Measurements from ENCODE around the gene TIMM44.

The TIMM44 gene, protein sequence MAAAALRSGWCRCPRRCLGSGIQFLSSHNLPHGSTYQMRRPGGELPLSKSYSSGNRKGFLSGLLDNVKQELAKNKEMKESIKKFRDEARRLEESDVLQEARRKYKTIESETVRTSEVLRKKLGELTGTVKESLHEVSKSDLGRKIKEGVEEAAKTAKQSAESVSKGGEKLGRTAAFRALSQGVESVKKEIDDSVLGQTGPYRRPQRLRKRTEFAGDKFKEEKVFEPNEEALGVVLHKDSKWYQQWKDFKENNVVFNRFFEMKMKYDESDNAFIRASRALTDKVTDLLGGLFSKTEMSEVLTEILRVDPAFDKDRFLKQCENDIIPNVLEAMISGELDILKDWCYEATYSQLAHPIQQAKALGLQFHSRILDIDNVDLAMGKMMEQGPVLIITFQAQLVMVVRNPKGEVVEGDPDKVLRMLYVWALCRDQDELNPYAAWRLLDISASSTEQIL

DNA sequence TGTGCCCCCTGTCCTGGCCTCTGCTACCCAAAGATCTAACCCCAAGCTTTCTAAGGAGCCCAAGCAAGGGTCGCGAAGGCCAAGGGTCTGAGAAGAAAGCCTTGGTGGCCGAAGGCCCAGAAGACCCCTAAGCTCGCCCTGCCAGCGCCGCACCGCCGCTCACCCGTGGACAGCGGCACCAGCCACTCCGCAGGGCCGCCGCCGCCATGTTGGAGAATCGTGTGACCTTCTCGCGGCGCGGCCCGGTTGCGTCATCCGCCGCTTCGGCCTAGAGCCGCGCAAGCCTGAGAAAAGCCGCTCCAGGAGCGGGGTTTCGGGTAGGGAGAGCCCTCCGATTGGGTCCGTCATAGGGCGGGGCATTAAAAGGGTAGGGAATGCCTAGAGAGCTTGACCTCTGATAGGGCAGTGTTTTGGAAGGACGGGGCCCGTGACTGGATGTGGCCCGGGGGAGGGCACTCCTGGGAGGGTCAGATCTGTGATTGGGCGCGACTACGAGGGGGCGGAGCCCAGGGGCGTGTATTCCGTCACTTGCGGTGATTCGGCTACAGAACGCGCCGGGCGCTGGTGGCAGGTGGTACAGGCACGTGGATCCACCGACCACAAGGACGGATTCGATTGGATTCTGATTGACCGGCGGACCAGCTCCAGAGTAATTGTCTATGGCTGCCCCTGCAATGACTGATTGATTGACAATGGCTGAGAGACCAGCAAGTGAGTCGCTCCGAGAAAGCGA lies at the start of gene TIMM44:
Gene TIMM44 (minus strand): TSS at position 223 of the 733 bp plus-strand sequence. CDS start 15 bp downstream, at position 208.
- peak; percentile 99 for DNase-seq

DNA sequence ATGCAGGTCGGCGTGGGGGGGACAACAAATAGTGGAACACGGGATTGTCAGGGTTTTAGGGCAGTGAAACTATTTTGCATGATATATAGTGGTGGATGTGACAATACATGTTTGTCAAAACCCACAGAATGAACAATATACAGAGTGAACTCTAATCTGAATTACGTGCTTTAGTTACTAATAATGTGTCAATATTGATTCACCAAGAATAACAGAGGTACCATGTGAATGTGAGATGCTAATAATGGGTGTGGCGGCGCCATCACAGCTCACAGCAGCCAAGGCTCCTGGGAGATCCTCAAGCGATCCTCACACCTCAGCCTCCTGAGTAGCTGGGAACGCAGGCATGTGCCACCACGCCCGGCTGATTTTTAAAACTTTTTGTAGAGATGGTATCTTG lies 49.1 kb upstream of the TIMM44 start:
- DNase-seq = no peak

DNA sequence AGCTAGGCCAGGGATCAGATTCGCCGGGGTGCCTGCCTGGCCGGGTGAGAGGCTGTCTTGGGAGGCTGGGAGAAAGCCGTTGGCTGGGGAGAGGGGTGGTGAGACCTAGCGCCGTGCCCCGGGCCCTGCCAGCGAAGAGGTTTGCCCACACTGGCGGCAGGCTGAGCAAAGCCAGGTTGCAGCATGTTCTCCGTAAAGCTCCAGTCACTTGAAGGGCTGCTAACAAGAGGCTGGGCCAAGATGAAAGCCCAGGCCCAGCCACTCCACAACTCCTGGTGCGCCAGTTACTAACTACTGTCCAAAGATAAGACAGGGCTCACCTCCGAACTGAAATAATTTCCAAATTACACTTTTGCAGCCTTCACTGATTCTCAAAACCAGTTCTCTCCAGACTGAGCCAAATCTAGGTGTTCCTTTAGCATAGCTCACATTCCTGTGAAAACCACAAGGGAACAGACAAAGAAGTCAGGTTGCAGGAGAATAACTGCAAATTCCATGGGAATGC lies 45.7 kb upstream of the TIMM44 start:
- DNase-seq = no peak

DNA sequence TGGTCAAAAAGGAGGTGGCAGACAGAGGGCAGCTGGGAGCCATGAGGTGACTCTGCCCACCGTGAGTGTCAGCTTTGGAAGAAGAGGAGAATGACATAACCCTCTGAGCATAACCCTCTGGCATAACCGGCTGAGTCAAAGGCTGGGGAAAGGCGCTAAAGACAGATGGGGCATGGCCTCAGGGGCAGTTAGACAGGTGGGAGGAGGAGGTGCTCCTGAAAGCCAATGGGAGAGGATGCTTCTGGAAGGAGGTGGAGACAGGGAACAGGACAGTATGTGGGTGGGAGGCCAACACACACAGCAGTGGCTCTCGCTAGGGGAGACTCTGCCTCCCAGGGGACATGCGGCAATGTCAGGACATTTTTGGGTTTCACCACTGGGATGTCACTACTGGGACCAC lies 44.8 kb upstream of the TIMM44 start:
- no peak for DNase-seq

DNA sequence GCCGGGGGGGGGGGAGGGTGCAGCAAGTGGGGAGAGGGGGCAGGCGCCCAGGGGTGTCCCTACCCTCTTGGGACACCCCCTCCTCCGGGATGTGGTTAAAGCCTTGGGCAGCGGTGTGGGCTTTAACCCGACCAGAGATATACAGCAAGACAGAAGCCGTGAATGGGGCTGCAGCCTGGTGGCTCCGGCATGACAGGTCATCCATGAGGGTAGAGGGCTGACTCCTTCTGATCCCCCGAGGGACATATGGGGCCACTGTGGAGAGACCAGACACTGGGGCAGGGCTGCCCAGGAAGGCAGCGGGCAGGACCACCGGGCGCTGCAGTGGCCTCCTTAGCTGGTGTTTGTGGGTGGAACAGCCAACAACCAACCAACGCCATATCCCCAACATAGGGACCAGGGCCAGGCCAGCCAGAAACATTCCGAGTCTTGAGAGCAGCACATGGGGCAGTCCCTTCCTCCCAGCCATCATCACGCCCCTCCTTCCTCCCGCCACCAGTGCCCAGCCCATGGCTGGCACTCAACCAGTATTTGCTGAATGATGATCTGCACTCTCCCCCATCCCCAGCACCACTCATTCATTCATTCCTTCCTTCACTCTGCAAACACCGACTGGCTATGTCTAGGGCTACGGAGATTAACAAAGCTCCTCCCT lies 43.8 kb upstream of the TIMM44 start:
- DNase-seq = no peak

DNA sequence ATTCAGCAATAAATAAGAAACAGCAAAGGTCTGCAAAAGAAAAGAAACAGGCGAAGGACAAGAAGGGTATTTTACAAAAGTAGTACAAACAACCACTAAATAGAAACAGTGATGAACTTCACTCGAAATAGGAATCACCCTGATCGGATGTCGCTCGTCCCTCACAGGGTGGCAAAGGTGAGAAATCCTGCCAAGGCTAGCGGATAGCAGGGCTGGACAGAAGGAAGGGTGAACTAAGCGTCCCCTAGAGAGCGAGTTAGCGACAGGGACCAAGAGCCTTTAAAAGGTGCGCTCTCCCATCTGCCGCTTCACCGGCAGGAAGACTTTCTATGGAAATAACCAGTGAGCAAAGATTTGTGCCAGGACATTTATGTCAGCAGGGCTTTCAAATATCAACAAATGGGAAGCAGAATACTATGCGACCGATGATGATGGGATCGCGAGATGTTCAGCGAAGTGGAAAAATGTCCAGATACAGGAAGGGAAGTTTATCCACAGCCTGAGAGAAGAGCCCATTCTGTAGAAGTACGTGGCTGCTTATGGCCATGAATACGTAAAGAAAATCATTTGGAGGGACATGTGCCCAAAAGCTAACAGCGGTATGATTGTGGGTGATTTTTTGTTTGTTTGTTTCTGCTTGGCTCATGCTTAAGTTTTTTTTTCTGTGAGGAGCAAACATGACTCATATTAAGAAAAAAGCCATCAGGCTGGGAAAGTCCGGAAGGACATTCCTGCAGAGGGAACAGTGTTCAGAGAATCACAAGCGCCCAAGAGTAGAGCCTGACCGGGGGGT lies 43.1 kb upstream of the TIMM44 start:
- DNase-seq = no peak

DNA sequence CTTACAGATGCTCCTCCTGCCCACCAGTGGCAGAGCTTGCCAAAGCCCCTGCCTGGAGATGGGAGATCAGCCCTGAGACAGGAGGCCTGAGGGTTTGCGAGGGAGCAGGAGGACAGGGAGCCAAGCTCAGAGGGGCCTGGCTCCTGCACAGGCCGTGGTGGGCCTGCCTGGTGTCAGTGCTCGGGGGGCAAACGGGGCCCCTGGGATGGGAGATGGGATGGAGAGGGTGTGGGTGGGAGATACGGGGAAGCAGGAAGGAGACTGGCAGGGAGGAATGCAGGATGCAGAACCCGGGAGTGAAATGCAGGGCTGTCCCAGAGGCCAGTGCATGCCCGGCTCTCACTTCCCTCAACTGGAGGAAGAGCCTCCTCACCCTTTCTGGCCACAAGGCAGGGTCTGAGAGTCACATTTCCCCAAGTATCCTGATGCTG lies 42.0 kb upstream of the TIMM44 start:
- no peak for DNase-seq

DNA sequence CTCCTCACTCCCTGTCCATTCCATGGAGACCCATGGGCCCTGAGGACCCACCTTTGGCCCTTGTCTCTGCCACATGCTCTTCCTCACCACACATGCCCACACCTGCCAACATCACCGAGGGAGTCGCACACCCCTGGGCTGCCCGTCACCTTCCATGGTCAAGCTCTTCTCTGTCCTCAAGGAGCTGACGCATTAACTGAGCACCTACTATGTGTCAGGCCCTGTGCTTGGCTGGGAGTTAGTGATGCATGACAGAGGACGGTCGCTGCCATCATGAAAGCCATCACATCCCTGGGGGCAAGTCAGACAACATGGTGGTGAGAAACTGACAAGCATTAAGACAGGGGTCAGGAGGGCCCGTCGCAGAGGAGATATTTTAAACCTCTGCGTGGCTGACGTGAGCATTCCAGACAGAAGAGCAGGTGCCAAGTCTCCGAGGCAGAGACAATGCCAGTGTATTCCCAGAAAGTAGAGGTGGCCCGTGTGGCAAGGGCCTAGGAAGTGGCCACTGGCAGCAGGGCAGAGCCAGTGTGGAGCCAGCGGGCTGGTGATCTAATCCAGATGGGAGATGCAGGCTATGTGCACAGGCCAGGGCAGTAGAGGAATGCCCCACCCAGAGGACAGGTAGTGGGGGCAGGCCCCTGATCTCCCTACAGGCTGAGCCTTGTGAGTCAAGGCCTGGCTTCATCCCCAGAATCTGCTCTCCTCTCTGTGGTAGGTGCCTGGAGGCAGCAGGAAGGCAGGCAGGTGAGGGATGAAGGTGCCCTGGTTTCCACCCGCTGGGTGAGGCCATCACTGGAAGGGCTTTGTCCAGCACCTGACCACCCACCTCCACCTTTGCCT lies 40.8 kb upstream of the TIMM44 start:
- no peak for DNase-seq

DNA sequence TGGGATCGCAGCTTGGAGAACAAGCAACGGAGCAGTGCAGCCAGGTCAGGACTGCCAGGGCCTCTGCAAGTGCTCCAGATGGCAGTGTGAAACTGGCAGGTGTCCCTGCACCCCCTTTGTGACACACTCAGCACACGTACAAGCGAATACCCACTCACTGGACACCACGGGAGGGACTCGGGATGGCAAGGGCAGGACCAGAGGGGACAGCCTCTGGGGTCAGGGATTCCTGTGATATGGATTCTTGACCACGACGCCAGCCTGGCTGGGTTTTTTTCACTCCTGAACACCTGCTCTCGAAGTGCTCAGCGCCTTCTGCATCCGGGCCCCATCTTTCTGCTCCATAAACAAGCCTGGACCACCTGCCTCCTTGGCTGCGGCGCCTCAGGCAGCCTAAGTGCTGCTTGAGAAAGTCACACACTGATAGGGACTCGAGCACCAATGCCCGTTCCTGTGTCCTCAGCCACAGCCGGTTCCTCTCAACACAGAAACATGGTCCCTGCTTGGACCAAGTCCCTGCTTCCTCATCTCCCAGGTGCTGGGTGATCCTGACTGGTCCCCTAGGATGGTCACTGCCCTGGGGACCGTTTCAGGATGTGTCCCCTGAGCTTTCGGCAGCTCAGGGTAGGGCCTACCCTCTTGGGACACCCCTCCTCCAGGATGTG lies 40.0 kb upstream of the TIMM44 start:
- DNase-seq = no peak

DNA sequence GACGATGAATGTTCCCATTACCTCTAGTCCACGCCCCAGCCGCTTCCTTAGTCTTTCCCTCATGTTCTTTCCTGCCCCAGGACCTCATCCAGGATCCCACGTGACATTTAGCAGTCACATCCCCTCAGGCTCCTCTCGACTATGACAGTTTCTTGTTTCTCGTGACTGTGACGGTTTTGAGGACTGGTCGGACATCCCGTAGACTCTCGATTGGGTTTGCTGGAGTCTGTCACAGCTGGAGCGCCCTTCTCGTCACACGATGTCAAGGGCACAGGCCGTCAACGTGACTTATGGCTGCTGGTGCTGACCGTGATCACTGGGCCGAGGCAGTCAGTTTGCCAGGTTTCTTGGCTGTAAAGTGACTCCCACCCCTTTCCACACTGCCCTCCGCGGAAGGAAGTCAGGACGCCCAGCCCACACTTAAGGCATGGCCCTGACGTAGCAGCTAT lies 39.2 kb upstream of the TIMM44 start:
- no peak for DNase-seq

DNA sequence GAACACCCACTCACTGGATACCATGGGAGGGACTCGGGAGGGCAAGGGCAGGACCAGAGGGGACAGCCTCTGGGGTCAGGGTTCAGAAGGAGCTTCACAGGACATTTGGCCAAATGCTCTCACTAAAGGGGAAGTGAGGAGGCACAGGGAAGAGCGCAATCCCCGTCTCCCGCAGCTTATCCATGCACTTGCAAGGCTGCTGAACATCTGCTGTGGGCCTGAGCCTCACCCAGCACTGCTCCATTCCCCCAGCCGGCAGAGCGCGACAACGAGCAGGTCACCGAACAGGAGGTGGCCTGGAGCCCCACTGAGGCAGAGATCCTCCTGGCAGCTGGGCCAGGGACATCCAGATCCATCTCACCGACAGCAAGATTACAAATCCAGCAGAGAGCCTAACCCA lies 38.6 kb upstream of the TIMM44 start:
- DNase-seq = no peak

DNA sequence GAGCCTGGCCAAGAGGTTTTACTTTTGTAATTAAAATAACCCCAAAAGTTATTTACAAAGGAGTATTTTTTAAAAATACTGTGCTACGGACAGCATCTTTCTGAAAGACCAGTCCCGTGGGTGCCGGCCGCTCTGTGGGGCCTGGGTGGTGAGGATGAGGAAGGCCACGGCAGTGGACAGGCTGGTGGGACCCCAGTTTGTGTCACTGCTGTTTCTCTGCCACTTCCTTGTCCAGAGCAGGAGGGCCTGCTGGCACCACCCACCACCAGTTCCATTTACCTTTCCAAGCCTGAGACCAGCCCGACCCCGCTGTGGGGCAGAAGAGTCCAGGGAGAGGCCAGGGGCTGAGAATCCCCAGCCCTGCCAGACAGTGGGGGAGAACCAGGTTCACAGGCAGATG lies 38.2 kb upstream of the TIMM44 start:
- no peak for DNase-seq

DNA sequence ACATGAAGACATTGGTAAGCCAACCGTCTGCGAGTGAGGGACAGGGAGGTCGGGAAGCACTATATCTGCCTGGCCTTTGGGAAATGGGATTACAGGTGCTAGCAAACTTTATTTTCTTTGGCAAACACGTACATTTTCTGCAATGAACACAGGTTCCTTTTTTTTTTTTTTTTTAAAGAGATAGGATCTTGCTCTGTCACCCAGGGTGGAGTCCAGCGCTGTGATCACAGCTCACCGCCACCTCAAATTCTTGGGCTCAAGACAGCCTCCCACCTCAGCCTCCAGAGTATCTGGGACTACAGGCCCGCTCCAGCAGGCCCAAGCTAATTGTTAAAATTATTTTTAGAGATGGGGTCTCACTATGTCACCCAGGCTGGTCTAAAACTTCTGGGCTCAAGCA lies 37.7 kb upstream of the TIMM44 start:
- DNase-seq = no peak

DNA sequence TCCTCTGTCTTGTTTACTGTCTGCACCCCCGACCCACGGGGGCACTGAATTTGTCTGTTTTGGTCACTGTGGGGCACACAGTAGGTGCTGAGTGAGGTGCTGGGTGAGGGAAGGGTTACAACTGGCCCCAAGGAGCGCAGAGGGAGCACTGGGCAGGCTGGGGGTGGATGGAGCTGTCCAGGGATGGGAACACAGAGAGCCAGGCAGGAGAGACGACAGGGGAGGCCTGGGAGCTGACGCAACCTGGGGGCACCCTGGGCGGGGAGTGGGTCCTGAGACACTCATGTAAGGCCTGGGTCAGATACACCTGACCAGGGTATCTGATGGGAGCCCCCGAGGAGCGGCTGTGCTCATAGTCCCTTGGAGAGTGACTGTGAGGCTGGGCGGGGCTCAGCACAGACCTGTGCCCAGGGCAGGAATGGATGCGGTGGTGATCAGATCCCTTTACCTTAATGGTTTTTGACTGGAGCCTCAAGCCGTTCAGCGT lies 37.2 kb upstream of the TIMM44 start:
- no peak for DNase-seq

DNA sequence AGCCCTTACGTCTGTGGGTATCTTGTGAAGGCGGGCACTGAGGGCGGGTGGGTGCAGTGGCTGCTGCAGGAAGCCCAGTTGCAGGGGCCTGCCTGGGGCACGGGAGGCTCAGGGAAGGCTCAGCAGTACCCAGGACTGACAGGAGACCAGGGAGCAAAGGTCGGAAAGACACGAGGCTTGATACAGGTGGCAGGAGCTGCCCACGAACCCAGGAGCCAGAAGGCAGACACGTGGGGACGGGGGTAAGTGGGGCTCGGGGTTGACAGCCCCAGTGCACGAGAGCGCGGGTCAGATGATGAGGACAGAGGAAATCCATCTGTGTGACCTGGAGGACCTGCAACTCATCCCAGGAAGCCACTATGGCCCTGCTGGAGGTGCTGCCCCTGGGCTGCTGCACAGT lies 36.7 kb upstream of the TIMM44 start:
- DNase-seq = no peak

DNA sequence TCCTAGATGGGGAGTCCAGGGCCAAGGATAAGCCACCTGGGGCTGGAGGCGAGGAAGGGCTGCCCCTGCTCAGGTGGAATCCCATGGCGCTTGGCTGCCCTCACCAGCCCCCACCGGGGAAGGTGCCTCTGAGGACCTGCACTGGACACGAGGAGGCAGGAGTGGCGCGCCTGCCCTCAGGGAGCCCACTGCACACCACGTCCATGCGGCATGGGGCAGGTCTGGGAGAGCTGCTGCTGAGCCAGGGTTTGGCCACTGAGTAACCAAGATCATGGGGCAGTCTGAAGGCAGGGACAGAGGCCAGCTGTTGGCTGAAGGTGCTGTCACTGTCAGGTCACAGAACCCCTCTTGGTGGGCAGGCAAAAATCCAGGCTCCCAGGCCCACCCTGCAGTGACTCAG lies 36.1 kb upstream of the TIMM44 start:
- no peak for DNase-seq

DNA sequence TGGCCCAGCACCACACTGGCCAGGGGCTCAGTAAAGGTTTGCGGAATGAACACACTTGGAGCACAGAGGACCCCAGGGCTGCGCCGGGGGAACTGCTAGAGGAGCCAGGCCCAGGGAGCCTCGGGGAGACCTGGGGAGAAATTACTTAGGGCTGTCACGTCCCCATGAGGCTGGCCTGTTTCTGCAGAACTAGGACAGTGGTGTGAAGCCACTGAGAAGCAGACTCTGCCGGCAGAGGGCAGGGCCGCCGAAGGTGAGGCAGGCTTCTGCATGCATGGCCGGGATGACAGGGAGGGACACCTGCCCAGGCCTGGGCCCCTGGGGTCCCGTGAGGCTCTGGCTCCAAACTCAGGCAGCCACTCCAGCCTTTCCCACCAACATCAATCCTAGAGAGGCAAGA lies 35.5 kb upstream of the TIMM44 start:
- no peak for DNase-seq

DNA sequence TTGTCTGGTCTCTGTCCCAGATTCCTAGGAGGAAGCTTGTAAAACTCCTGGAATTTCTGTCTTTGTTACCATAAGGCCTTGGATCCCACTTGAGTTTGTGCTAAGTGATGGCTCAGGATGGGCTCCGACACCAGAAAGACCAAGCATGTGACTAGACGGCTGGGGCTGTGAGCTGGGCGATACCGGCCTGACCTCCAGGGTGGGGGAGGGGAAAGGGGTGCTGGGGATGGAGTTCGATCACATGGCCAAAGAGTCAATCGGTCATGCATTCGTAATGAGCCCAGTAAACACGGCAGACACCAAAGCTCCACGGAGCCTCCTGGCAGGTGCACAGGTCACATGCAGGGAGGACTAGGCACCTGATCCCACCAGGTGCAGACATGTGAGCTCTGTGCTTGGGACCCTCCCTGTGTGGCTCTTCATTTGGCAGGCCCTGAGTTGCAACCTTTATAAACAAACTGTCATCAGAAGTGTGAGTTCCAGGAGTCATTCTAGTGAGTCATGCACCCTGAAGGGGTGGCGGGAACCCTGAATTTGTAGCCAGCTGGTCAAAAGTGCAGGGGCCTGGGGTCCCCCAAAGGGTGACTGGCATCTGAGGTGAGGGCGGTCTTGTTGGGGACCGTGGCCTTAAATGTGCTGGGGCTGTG lies 34.8 kb upstream of the TIMM44 start:
- no peak for DNase-seq

DNA sequence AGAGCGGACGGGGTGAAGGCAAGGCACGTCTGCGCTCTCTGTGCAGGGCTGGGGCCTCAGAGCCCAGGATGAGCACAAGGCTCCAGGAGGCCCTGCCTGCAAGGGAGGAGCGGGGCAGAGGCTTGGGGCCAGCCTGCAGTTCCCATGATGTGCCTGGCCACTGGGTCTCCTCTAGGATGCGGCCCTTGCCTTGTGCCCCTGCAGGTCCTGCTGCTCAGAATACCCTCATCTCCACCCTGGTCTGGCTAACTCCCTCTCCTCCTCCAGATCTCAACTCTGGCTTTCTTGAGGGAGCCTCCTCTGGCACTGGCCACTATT lies 34.2 kb upstream of the TIMM44 start:
- no peak for DNase-seq

DNA sequence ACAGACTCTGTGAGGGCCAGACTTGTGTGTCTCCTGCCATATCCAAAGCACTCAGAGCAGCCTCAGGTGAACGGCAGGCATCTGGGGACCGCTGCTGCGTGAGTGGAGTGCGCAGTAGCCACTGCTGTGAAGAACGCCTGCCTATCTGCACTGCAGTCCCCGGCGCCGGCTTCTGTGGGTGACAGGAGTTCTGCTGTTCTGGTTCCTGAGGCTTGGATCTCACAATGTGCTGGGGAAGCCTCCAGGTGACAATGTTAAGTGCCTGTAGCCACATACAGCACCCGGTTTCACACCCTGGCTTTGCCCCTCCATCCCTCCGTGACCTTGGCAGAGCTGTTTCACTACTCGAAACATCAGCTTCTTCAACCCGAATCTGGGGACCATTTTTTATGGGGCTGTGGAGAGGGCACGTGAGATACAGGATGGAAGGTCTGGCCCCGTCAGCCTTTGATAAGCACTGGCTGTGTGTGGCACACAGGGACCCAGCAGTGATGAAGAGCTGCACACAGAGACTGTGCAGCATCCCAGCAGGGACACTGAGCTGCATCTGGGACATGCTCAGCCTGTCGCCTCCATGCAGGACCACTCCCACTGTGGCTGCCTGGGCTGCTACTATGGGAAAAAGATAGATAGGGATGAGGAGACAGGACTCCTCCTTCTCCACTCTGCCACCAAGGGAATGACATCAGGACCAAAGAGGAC lies 33.7 kb upstream of the TIMM44 start:
- no peak for DNase-seq
